Activated CD8-positive, alpha-beta T cell treated with anti-CD3 and anti-CD28 coated beads for 36 hours (primary cell): ENCODE data around the gene CPNE6. TPM values are rescaled to one million over a fixed set of nuclear protein-coding genes. Genes with fewer than 3 reads are reported as not detected.
A peak's percentile ranks its signal among the peaks of the same experiment; 100 is the strongest.

Source experiments
- ATAC-seq: fragments of 200-7000 bp; cut with Tn5 transposase; one replicate; pipeline ENCODE4 v1.10.0; 2021; ENCODE audit warnings: mild to moderate bottlenecking, moderate library complexity
- CTCF ChIA-PET: fragments of 350-600 bp; sonication (Branson Sonifier 250); formaldehyde crosslinking; loops from one replicate; lab custom pipeline; 2021; ENCODE audit warnings: antibody characterized with exemption; lab: Charles Lee
- POLR2A ChIA-PET: fragments of 350-600 bp; sonication (Branson Sonifier 250); formaldehyde crosslinking; loops from one replicate; lab custom pipeline; 2021; ENCODE audit warnings: antibody characterized with exemption; lab: Charles Lee
- DNase-seq: peaks from one replicate; pipeline ENCODE4 v3.0.0-alpha.2; 2020
- H3K27ac Mint-ChIP-seq: one replicate; pipeline ENCODE4 v1.8.0; 2021; ENCODE audit warnings: mild to moderate bottlenecking, mixed read lengths
- H3K27me3 Mint-ChIP-seq: one replicate; pipeline ENCODE4 v1.8.0; 2021; ENCODE audit warnings: mixed read lengths
- H3K36me3 Mint-ChIP-seq: one replicate; pipeline ENCODE4 v1.8.0; 2021; ENCODE audit warnings: low read depth, mixed read lengths
- H3K4me1 Mint-ChIP-seq: one replicate; pipeline ENCODE4 v1.8.0; 2021; ENCODE audit warnings: low read depth, mixed read lengths
- H3K4me3 Mint-ChIP-seq: one replicate; pipeline ENCODE4 v1.8.0; 2021; ENCODE audit warnings: mild to moderate bottlenecking, moderate library complexity, mixed read lengths
- H3K9me3 Mint-ChIP-seq: one replicate; pipeline ENCODE4 v1.8.0; 2021; ENCODE audit warnings: mixed read lengths
- CTCF ChIP-seq: fragments of 200-600 bp; IDR thresholded peaks from one replicate; pipeline ENCODE4 v1.8.0; 2022; ENCODE audit warnings: antibody characterized with exemption, mild to moderate bottlenecking
- intact Hi-C: fragments of 100-400 bp; cut with micrococcal nuclease; formaldehyde crosslinking; loops from one replicate; pipeline ENCODE4 v1.10.0; 2022
- total RNA-seq, 2 experiments: library from RNA; stranded (reverse); gene quantifications; one replicate each; pipeline ENCODE4 v1.2.3, GENCODE V29; 2021

The CPNE6 gene
- total RNA-seq, 2 experiments from 2014 or later = not detected

- Mint-ChIP-seq H3K9me3 (no peaks in the 10 kb centered on the region), H3K36me3 (peaks cover 45% of the 10 kb centered on the region), H3K4me3 (no peak overlapping the region), H3K27ac (no peak overlapping the region), H3K4me1 (peaks cover 9% of the 10 kb centered on the region), H3K27me3 (no peaks in the 10 kb centered on the region)
- intact Hi-C loops = no loop called here
- no peak for TF ChIP-seq CTCF
- ATAC-seq = no peak
- ChIA-PET CTCF (interaction anchor here (1.2 to 2.0 kb wide), 4 partner anchors 11 to 63 kb away, joined by 3 to 5 read pairs (median 4); no protein-coding TSS in a partner anchor), POLR2A (interaction anchor here (0.7 to 1.0 kb wide), 2 partner anchors 10 to 26 kb away, joined by 3 to 5 read pairs; partner anchors contain the start of genes FITM1 and RNF31)
- DNase-seq = no peak
These were observed 49.8 kb downstream of the CPNE6 start for GRCh38 chr14:24121210-24121609.

- CTCF ChIA-PET = interaction anchor here (0.7 to 2.0 kb wide), 3 partner anchors 10 to 15 kb away, joined by 3 to 5 read pairs (median 3); no protein-coding TSS in a partner anchor
- POLR2A ChIA-PET = interaction anchor here (0.7 to 1.1 kb wide), 5 partner anchors 8 to 34 kb away, joined by 3 to 5 read pairs (median 3); partner anchors contain the start of genes FITM1 and PCK2
- intact Hi-C loops = no loop called here
- Mint-ChIP-seq H3K4me1 (no peaks in the 10 kb centered on the region), H3K36me3 (peaks cover 40% of the 10 kb centered on the region), H3K27ac (no peak overlapping the region), H3K9me3 (no peaks in the 10 kb centered on the region), H3K27me3 (no peaks in the 10 kb centered on the region), H3K4me3 (no peak overlapping the region)
- DNase-seq (no peak), ATAC-seq (no peak)
- TF ChIP-seq CTCF = no peak
These were observed 51.1 kb downstream of the CPNE6 start for GRCh38 chr14:24122416-24122815.

DNA sequence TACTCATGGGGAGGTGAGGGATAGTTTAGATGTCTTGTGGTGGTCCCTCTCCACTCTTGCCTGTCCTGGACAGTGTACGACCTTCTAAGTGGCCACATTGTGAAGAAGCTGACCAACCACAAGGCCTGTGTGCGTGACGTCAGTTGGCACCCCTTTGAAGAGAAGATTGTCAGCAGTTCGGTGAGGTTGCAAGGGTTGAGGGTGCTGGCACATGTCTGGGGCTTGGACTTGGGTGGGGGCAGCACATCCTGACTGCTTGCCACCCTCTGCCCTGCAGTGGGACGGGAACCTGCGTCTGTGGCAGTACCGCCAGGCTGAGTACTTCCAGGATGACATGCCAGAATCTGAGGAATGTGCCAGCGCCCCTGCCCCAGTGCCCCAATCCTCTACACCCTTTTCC, 51.5 kb downstream of the CPNE6 start:
- H3K4me3 Mint-ChIP-seq = no peak overlapping the region
- DNase-seq (no peak), ATAC-seq (no peak)
- no peaks in the 10 kb centered on the region for H3K4me1 Mint-ChIP-seq
- ChIA-PET POLR2A (interaction anchor here (1.0 to 4.2 kb wide), 3 partner anchors 13 to 28 kb away, joined by 3 to 30 read pairs (median 3); partner anchors contain the start of genes PCK2 and PSME1), CTCF (interaction anchor here (0.7 to 2.0 kb wide), 2 partner anchors 8 to 9 kb away, joined by 3 to 5 read pairs; partner anchors contain the start of genes DCAF11 and NRL)
- no peak overlapping the region for H3K27ac Mint-ChIP-seq
- H3K9me3 Mint-ChIP-seq = no peaks in the 10 kb centered on the region
- TF ChIP-seq CTCF = no peak
- intact Hi-C loops = no loop called here
- H3K27me3 Mint-ChIP-seq = no peaks in the 10 kb centered on the region
- peaks cover 36% of the 10 kb centered on the region for H3K36me3 Mint-ChIP-seq

- ATAC-seq (peak; percentile 61), DNase-seq (no peak)
- TF ChIP-seq CTCF = no peak
- intact Hi-C loops = no loop called here
- CTCF ChIA-PET = interaction anchor here (0.7 kb wide), 1 partner anchor 9 kb away, joined by 3 read pairs; the partner anchor contains the start of genes DCAF11 and NRL
- Mint-ChIP-seq H3K36me3 (peaks cover 28% of the 10 kb centered on the region), H3K27me3 (no peaks in the 10 kb centered on the region), H3K9me3 (no peaks in the 10 kb centered on the region), H3K27ac (peak overlapping the region; percentile 52), H3K4me3 (no peak overlapping the region), H3K4me1 (no peaks in the 10 kb centered on the region)
- POLR2A ChIA-PET = interaction anchor here (1.0 to 4.2 kb wide), 5 partner anchors 9 to 29 kb away, joined by 3 to 30 read pairs (median 3); partner anchors contain the start of genes PCK2 and PSME1
These were observed 52.4 kb downstream of the CPNE6 start for GRCh38 chr14:24123424-24124417.
